T-cell (primary cell): ENCODE measurements around the gene RAB4A. TPM values are rescaled to one million over a fixed set of nuclear protein-coding genes. Genes with fewer than 3 reads are reported as not detected.
A peak's percentile ranks its signal among the peaks of the same experiment; 100 is the strongest.

ENCODE experiments used
- ATAC-seq, 4 experiments: fragments of 200-7000 bp in 3 of 4; fragments of 150-1000 bp in 1 of 4; cut with Tn5 transposase; replicated peaks in 1 of 4; 1 replicate in 3 of 4; 2 replicates in 1 of 4; pipeline ENCODE4 v1.10.0; 2021; ENCODE audit warnings: moderate library complexity in 3 of 4, mild to moderate bottlenecking in 2 of 4, moderate number of reproducible peaks in 1 of 4
- CTCF ChIA-PET, 2 donors: fragments of 300-600 bp; sonication (Branson Sonifier 250); formaldehyde crosslinking; loops; one replicate each; lab custom pipeline; 2022; ENCODE audit warnings: antibody characterized with exemption in 2 of 2; lab: Charles Lee
- POLR2A ChIA-PET, 2 donors: fragments of 300-600 bp; sonication (Branson Sonifier 250); formaldehyde crosslinking; loops; one replicate each; lab custom pipeline; 2022; ENCODE audit warnings: antibody characterized with exemption in 2 of 2; lab: Charles Lee
- DNase-seq, 35 experiments: peaks; one replicate each; pipeline versions ENCODE4 v3.0.0 to v3.0.0-alpha.2; 2013 to 2023
- H3K27ac ChIP-seq: one replicate; pipeline ENCODE4 v1.5.1; 2013; ENCODE audit warnings: low read length
- H3K27me3 ChIP-seq, 2 experiments: replicated peaks in 1 of 2; 1 replicate in 1 of 2; 2 replicates in 1 of 2; pipeline versions ENCODE4 v1.6.1 to v1.7.0; 2013; ENCODE audit warnings: low read length in 1 of 2, mixed read lengths in 1 of 2; ENCODE audit not compliant: control insufficient read depth in 2 of 2, insufficient read depth in 2 of 2; ENCODE audit errors: extremely low read depth in 1 of 2
- H3K36me3 ChIP-seq, 2 donors: 1 replicate in 1 of 2; 2 replicates in 1 of 2; pipeline versions ENCODE4 v1.6.1 to v1.7.0; 2013; ENCODE audit warnings: low read length in 1 of 2; ENCODE audit not compliant: control insufficient read depth in 2 of 2, insufficient read depth in 1 of 2; ENCODE audit errors: extremely low read depth in 1 of 2
- H3K4me1 ChIP-seq, 2 experiments: 1 replicate in 1 of 2; 2 replicates in 1 of 2; pipeline versions ENCODE4 v1.6.1 to v1.7.0; 2013; ENCODE audit warnings: low read length in 2 of 2, mixed read lengths in 1 of 2; ENCODE audit not compliant: insufficient read depth in 2 of 2, control insufficient read depth in 1 of 2; ENCODE audit errors: extremely low read depth in 1 of 2
- H3K4me3 ChIP-seq, 2 donors: 1 replicate in 1 of 2; 2 replicates in 1 of 2; pipeline versions ENCODE4 v1.5.1 to v1.7.0; 2013; ENCODE audit warnings: mild to moderate bottlenecking in 2 of 2, low read length in 1 of 2, moderate library complexity in 1 of 2; ENCODE audit not compliant: control insufficient read depth in 1 of 2; ENCODE audit errors: extremely low read depth in 1 of 2
- H3K9me3 ChIP-seq: 2 replicates; pipeline ENCODE4 v1.7.0; 2013
- H3K27ac Mint-ChIP-seq, 2 donors: one replicate each; pipeline ENCODE4 v1.8.0; 2020 to 2021; ENCODE audit warnings: mild to moderate bottlenecking in 2 of 2, mixed read lengths in 2 of 2
- H3K27me3 Mint-ChIP-seq, 2 donors: one replicate each; pipeline ENCODE4 v1.8.0; 2021 to 2022; ENCODE audit warnings: mixed read lengths in 2 of 2
- H3K36me3 Mint-ChIP-seq: one replicate; pipeline ENCODE4 v1.8.0; 2021; ENCODE audit warnings: mixed read lengths
- H3K4me1 Mint-ChIP-seq, 3 donors: one replicate each; pipeline ENCODE4 v1.8.0; 2020 to 2022; ENCODE audit warnings: mixed read lengths in 3 of 3, mild to moderate bottlenecking in 1 of 3
- H3K4me3 Mint-ChIP-seq, 3 donors: one replicate each; pipeline ENCODE4 v1.8.0; 2020 to 2022; ENCODE audit warnings: mild to moderate bottlenecking in 3 of 3, mixed read lengths in 3 of 3, moderate library complexity in 3 of 3
- H3K9me3 Mint-ChIP-seq, 3 donors: one replicate each; pipeline ENCODE4 v1.8.0; 2020 to 2022; ENCODE audit warnings: mixed read lengths in 3 of 3
- WGBS: methylation state at CpG from one replicate; pipeline ENCODE4 v1.1.5; 2013; ENCODE audit warnings: missing lambda C conversion rate; ENCODE audit not compliant: insufficient coverage; 5-methylcytosine and 5-hydroxymethylcytosine counted together
- total RNA-seq, 35 experiments: library from RNA in 6 of 35; stranded (reverse) in 6 of 35; fragments of 120-200 nt in 1 of 35; gene quantifications; one replicate each; pipeline versions ENCODE4 v1.2.1 to v1.2.4 and lab custom pipeline; 2013 to 2026

The RAB4A gene
- total RNA-seq, 5 donors from 2014 or later (not counting 1 experiment from before 2014, with no cell fraction given) = 25.4 to 52.1 (median 44.6) TPM

GRCh38 chr1:229248821-229249817 lies 21.8 kb upstream of the RAB4A start:
- 59% methylated on average over 6 of the region's 10 CpGs for WGBS
- Histone ChIP-seq H3K9me3 (no peaks in the 10 kb centered on the region), H3K36me3 (no peaks in the 10 kb centered on the region), H3K4me3 (no peak overlapping the region), H3K27ac (peak overlapping the region; percentile 19), H3K4me1 (peaks cover 40 to 46% of the 10 kb centered on the region in 2 experiments), H3K27me3 (no peaks in the 10 kb centered on the region)
- POLR2A ChIA-PET = interaction anchor here in 1 of 2 donors (0.6 kb wide), 1 partner anchor 21 kb away, joined by 4 read pairs; no protein-coding TSS in a partner anchor
- ATAC-seq (no peak), DNase-seq (no peak)
- Mint-ChIP-seq H3K27ac (peak overlapping the region; percentile 71 to 87), H3K36me3 (peaks cover 6% of the 10 kb centered on the region), H3K4me1 (peaks cover 52 to 56% (median 54%) of the 10 kb centered on the region in 3 donors), H3K27me3 (no peaks in the 10 kb centered on the region), H3K4me3 (peak overlapping the region in 1 of 3 donors; percentile 46), H3K9me3 (peaks cover 0 to 6% (median 3%) of the 10 kb centered on the region in 3 donors)
- CTCF ChIA-PET = interaction anchor here in 1 of 2 donors (0.5 kb wide), 1 partner anchor 243 kb away, joined by 3 read pairs; no protein-coding TSS in a partner anchor

GRCh38 chr1:229249854-229250644 lies 20.9 kb upstream of the RAB4A start:
- Histone ChIP-seq H3K27me3 (no peaks in the 10 kb centered on the region), H3K36me3 (no peaks in the 10 kb centered on the region), H3K4me1 (peaks cover 48 to 49% of the 10 kb centered on the region in 2 experiments), H3K4me3 (no peak overlapping the region), H3K9me3 (no peaks in the 10 kb centered on the region), H3K27ac (no peak overlapping the region)
- Mint-ChIP-seq H3K27me3 (no peaks in the 10 kb centered on the region), H3K4me1 (peaks cover 59 to 62% (median 61%) of the 10 kb centered on the region in 3 donors), H3K4me3 (peak overlapping the region in 1 of 3 donors; percentile 46), H3K27ac (peak overlapping the region; percentile 71 to 87), H3K9me3 (no peaks in the 10 kb centered on the region), H3K36me3 (no peaks in the 10 kb centered on the region)
- DNase-seq (no peak), ATAC-seq (peak in 1 of 4 experiments; percentile 49)
- CTCF ChIA-PET = interaction anchor here in 1 of 2 donors (0.5 kb wide), 1 partner anchor 242 kb away, joined by 3 read pairs; no protein-coding TSS in a partner anchor
- 100% methylated on average over 1 of the region's 6 CpGs for WGBS
- POLR2A ChIA-PET = interaction anchor here in 1 of 2 donors (0.6 kb wide), 1 partner anchor 22 kb away, joined by 4 read pairs; no protein-coding TSS in a partner anchor

DNA sequence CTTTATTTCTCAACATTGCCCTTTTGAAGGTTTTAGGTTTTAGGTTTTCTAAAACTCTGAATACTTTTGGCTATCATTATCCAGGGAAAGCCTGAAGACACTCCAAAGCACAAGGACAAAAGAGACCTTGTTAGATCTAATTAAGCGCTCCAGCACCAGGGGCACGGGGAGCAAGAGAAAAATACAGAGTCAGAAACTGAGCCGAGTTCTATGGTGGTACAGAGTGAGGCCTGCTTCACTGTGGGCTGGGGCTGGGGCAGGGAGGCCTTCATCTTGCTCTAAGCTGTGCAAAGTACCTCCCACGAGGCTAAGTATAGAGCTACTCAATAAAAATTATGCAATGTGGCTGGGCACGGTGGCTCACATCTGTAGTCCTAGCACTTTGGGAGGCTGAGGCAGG lies 19.7 kb upstream of the RAB4A start:
- H3K9me3 ChIP-seq = no peaks in the 10 kb centered on the region
- H3K4me3 Mint-ChIP-seq = no peak overlapping the region
- peak overlapping the region; percentile 70 to 80 for H3K27ac Mint-ChIP-seq
- 80% methylated on average over 3 of the region's 5 CpGs for WGBS
- H3K9me3 Mint-ChIP-seq = no peaks in the 10 kb centered on the region
- no peak for ATAC-seq
- CTCF ChIA-PET = interaction anchor here in 1 of 2 donors (0.6 to 0.7 kb wide), 2 partner anchors 231 to 355 kb away, joined by 3 to 5 read pairs; no protein-coding TSS in a partner anchor
- H3K4me1 ChIP-seq = peaks cover 48 to 49% of the 10 kb centered on the region in 2 experiments
- no peak overlapping the region for H3K4me3 ChIP-seq
- H3K36me3 Mint-ChIP-seq = no peaks in the 10 kb centered on the region
- no peaks in the 10 kb centered on the region for H3K27me3 Mint-ChIP-seq
- no peak overlapping the region for H3K27ac ChIP-seq
- DNase-seq = no peak
- H3K36me3 ChIP-seq = no peaks in the 10 kb centered on the region
- POLR2A ChIA-PET = no interaction called here
- peaks cover 62 to 67% (median 65%) of the 10 kb centered on the region in 3 donors for H3K4me1 Mint-ChIP-seq
- H3K27me3 ChIP-seq = no peaks in the 10 kb centered on the region

DNA sequence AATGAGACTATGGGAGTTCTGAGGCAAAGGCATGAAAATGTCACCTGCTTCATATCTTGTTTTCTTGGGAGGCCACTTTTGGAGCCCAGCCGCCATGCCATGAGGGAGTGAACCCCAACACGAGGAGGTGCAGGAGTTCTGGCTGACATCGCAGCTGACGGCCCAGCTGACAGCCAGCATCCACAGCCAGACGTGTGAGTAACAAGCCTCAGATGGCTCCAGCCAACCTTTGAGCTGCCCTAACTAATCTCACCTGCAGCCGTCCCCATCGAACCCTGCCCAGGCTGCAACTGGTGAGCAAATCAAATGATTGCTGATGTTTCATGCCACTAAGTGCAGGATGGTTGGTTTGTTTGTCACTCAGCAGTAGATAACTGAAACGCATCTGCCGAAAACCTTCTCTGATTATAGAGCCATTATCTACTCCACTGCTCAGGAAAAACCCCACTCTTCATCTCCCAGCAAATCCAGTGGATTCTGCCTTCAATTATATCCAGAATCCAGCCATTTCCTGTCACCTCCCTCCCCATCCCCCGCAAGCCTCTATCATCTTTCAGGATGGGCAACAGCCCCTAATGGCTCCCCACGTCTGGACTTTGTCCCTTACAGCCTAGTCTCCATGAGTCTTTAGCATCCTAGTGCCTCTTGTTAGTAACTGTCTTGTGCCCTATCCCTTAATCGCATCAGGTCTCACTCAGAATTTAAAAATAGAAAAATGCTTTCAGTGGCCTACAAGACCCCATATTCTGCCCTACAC lies 18.5 kb upstream of the RAB4A start:
- DNase-seq (no peak), ATAC-seq (no peak)
- Mint-ChIP-seq H3K9me3 (no peaks in the 10 kb centered on the region), H3K4me1 (peaks cover 62 to 67% (median 65%) of the 10 kb centered on the region in 3 donors), H3K36me3 (no peaks in the 10 kb centered on the region), H3K27ac (peak overlapping the region; percentile 96 to 99), H3K27me3 (no peaks in the 10 kb centered on the region), H3K4me3 (peak overlapping the region; percentile 69 to 76 (median 73))
- no peaks in the 10 kb centered on the region for H3K27me3 ChIP-seq
- no peaks in the 10 kb centered on the region for H3K9me3 ChIP-seq
- WGBS = 94% methylated on average over 11 of the region's 12 CpGs
- ChIA-PET CTCF (no interaction called here), POLR2A (interaction anchor here in 1 of 2 donors (0.6 kb wide), 1 partner anchor 1048 kb away, joined by 3 read pairs; no protein-coding TSS in a partner anchor)
- no peak overlapping the region for H3K4me3 ChIP-seq
- peaks cover 48 to 49% of the 10 kb centered on the region in 2 experiments for H3K4me1 ChIP-seq
- no peaks in the 10 kb centered on the region for H3K36me3 ChIP-seq
- H3K27ac ChIP-seq = peak overlapping the region; percentile 75

GRCh38 chr1:229253151-229253974 lies 17.5 kb upstream of the RAB4A start:
- Histone ChIP-seq H3K4me3 (peak overlapping the region; percentile 18 to 40), H3K36me3 (no peaks in the 10 kb centered on the region), H3K9me3 (no peaks in the 10 kb centered on the region), H3K4me1 (peaks cover 49 to 56% of the 10 kb centered on the region in 2 experiments), H3K27ac (peak overlapping the region; percentile 75), H3K27me3 (no peaks in the 10 kb centered on the region)
- Mint-ChIP-seq H3K36me3 (no peaks in the 10 kb centered on the region), H3K4me3 (peak overlapping the region; percentile 69 to 76 (median 73)), H3K27me3 (no peaks in the 10 kb centered on the region), H3K4me1 (peaks cover 64 to 72% (median 68%) of the 10 kb centered on the region in 3 donors), H3K9me3 (no peaks in the 10 kb centered on the region), H3K27ac (peak overlapping the region; percentile 96 to 99)
- ATAC-seq = peak; percentile 87 to 92 (median 90)
- POLR2A ChIA-PET = interaction anchor here (0.6 to 1.0 kb wide), 2 partner anchors 755 to 846 kb away, joined by 6 to 13 read pairs; partner anchors contain the start of gene TRIM11 (in 1 of the 2)
- peak in 3 of 35 experiments; percentile 12 to 74 (median 19) for DNase-seq
- CTCF ChIA-PET = interaction anchor here (0.9 to 3.9 kb wide), 9 partner anchors 22 to 589 kb away, joined by 3 to 44 read pairs (median 22); partner anchors contain the start of gene NUP133 (in 1 of the 2)
- WGBS = 35% methylated on average over 4 of the region's 13 CpGs
